HG03571 (cell line): Measurements from ENCODE around the gene MTF1.

Experiments used
- ATAC-seq: cut with Tn5 transposase; IDR thresholded peaks from one replicate; pipeline ENCODE4 v1.9.1; 2021; ENCODE audit not compliant: unreplicated experiment

The MTF1 gene

GRCh38 chr1:37831809-37832208 lies 27.6 kb downstream of the MTF1 start:
- no peak for ATAC-seq

GRCh38 chr1:37831109-37831508 lies 28.3 kb downstream of the MTF1 start:
- ATAC-seq: no peak

- ATAC-seq: no peak
Measured at GRCh38 chr1:37828410-37829074, 30.9 kb downstream of the MTF1 start.

- ATAC-seq: no peak
Measured at GRCh38 chr1:37825506-37825905, 33.9 kb downstream of the MTF1 start.

GRCh38 chr1:37824001-37824400 lies 35.4 kb downstream of the MTF1 start:
- ATAC-seq: no peak

GRCh38 chr1:37822906-37823815 lies 36.2 kb downstream of the MTF1 start:
- no peak for ATAC-seq

- ATAC-seq: no peak
Measured at GRCh38 chr1:37821481-37821880, 37.9 kb downstream of the MTF1 start.

- ATAC-seq: no peak
Measured at GRCh38 chr1:37817481-37817880, 41.9 kb downstream of the MTF1 start.

GRCh38 chr1:37814252-37814651 lies 45.1 kb downstream of the MTF1 start:
- no peak for ATAC-seq

GRCh38 chr1:37813529-37814145 lies 45.8 kb downstream of the MTF1 start:
- no peak for ATAC-seq

- ATAC-seq: no peak
Measured at GRCh38 chr1:37811027-37811655, 48.3 kb downstream of the MTF1 start.

- no peak for ATAC-seq
Measured at GRCh38 chr1:37809942-37810341, 49.5 kb downstream of the MTF1 start.

GRCh38 chr1:37808369-37809319 lies 50.7 kb downstream of the MTF1 start:
- peak; percentile 39 for ATAC-seq

- ATAC-seq: peak; percentile 83
Measured at GRCh38 chr1:37807555-37808368, 51.6 kb downstream of the MTF1 start, which contains the start of the genes C1orf122 and YRDC. Gene C1orf122, plus strand, starts transcription at chr1:37807790. Its CDS starts 615 bp downstream, at chr1:37808405. Gene YRDC, minus strand, starts transcription at chr1:37808208. Its CDS starts 28 bp downstream, at chr1:37808180.

GRCh38 chr1:37807220-37807554 lies 52.2 kb downstream of the MTF1 start:
- no peak for ATAC-seq

GRCh38 chr1:37802439-37802838 lies 57.0 kb downstream of the MTF1 start:
- ATAC-seq: no peak

GRCh38 chr1:37797750-37798345 lies 61.5 kb downstream of the MTF1 start:
- ATAC-seq: no peak

- no peak for ATAC-seq
Measured at GRCh38 chr1:37795340-37796125, 63.9 kb downstream of the MTF1 start.
